Measurements from ENCODE around the gene SH3TC2.

GRCh38 chr5:149017636-149018035 is 45.2 kb downstream of the SH3TC2 start:
- TF ChIP-seq CTCF (tag by site-specific recombination; IDR thresholded peaks at IDR 0.05) (no peak), REST (tag by site-specific recombination; IDR thresholded peaks at IDR 0.05) (no peak), TCF7L2 (IDR thresholded peaks at IDR 0.05; ENCODE audit: borderline replicate concordance, low read depth, low read length) (no peak), ZNF354C (tag by site-specific recombination; IDR thresholded peaks at IDR 0.05; ENCODE audit: borderline replicate concordance, low read depth) (no peak), ZNF391 (tag by site-specific recombination; IDR thresholded peaks at IDR 0.05; ENCODE audit: borderline replicate concordance, low read depth) (no peak)

All from HEK293 (cell line).